GM18858 (cell line): ENCODE data around the gene FOXP1.
"Not testable (repeated sequence)": the region's sequence is repeated elsewhere in the genome, so short reads cannot be mapped to it uniquely, and the experiment has no call there.

Experiments used
- ATAC-seq: cut with Tn5 transposase; IDR thresholded peaks from one replicate; pipeline ENCODE4 v1.9.1; 2021; ENCODE audit not compliant: unreplicated experiment

FOXP1 gene

DNA sequence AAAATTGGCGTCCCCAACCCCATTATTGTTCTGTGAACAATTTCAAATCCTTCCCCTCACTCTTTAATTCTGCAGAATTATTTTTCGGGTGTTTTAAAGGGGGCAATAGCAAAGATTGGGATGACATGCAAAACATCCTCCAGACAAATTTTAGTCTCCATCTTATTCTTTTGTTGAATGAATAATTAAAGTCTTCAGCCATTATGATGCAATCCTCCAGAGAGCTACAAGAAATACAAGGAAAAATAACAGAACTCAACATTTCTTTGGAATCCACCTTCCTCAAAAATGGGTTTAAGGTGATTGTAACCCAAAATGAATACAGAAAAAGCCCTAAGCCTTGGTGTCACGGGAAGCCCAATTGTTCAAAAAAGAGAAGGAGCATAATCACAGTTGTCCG, 49.9 kb downstream of the FOXP1 start:
- ATAC-seq, result no peak

DNA sequence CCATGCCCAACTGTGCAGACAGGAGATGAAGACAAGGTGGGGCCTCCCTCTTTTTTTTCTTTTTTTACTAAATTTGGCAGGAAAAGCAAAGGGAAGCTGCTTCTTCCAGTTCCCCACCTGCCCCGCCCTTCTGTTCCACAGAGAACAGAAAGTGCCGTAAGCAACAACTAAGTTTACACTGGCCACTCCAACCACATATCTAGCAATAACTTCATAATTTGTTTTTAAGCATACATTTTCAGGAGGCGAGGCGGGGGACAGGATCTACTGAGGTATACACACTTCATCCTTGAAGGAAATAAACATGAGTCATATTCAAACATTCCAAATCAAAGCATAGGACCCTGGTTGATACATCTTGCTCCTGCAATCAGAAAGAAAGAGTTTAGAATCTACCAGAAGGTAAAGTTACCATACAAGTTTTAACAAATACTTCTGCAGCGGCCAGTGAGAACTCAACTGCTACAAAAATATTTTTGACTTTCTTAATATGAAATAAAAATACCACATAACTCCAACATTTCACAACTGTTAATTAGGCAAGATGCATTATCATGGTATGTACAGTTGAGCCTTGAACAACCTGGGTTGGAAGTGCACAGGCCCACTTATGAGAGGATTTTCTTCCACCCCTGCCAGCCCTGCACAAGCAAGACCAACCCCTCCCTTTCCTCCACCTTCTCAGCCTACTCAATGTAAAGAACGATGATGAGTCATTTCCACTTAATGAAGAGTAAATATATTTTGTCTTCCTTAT, 50.7 kb downstream of the FOXP1 start:
- ATAC-seq, result no peak

DNA sequence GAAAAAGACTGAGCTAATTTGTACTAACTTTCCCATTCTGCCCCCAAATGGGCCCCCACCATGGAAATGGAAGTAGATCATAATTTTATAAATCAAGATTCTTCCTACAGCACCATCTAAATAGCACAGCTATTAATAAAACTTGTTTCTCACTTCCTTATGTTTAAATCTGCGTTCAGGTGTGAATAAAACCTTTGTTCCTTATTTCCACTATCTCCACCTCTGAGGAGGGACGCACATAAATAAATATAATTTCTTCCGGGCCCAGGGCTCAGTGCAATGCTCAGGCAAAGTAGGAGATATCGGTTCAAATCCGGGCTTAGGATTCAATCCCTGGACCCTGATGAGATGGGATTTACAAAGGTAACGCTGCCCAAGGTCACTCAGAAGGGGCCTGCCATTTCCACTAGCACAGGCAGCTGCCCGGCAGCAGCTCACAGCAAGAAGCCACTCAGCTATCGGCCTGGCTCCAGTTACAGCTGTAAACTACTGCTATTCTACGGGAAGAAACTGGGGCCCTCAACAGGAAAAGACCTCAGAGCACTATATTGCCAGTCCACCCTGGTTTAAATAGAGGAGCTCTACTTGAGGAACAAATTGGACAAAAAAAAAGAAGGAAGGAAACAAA, 52.5 kb downstream of the FOXP1 start:
- no peak for ATAC-seq

DNA sequence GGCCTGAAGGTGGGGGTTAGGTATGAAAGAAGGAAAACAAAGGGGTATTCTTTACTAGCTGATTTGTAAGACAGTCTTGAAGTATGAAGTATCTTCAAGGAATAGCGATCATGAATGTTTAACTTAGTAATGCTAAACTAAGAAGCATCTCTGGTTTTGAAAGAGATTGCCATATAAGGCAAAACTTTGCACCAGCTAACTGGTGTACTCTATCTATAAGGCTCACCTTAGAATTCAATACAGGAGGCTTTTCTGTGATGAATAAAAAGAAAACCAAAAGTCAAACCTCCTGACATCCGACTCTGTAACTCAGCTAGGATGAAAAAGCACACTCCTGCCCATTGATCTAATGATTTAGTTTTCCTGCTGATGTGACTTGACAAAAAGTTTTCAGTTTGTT, 54.7 kb downstream of the FOXP1 start:
- ATAC-seq, result no peak

DNA sequence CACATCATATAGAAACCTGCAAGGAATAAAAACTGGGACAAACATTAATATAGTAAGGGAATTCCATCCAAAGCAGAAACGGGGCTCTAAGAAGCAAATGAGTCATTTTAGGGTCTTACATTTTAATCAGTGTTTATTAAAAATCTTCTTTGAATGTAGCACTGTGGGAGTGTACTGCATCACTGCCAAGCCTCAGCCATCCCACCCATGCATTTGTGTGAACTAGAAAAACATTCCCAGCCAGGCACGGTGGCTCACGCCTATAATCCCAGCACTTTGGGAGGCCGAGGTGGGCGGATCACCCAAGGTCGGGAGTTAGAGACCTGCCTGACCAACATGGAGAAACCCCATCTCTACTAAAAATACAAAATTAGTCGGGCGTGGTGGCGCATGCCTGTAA, 57.1 kb downstream of the FOXP1 start:
- ATAC-seq, result not testable (repeated sequence)

DNA sequence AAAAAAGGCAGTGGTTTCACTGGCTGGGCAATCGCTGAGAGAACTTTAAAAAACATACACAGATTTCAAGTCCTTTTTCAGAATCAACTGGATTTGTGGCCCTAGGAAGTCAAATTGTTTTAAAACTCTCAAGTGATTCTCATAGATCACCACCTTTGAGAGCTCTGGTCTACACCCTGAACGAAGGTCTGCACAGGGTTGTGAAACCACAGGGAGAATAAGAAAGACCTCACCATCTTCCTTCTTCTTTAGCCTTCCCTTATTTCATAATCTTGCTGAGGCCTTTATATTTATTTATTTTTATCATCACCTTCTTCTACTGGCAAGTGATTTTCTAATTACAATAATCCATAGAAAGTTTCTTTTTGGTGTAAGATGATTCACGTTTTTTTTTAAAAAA, 58.1 kb downstream of the FOXP1 start:
- ATAC-seq, result no peak

DNA sequence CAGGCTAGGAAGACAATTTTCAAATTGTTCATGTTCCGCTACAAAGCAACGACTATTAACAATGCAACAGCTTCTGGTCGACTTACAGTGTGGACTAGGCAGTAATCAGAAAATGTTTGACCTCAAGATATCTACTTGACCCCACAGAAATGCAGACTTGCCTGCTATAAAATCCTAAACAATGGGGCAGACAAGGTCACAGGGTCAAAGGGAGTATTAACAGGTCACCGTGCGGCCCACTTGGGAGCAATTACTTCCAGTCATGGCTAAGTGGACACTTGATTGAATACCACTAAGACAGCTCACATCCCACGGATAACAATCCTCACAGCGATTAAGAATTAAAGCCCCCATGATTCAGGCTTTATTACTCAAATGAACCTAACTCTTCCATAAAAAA, 58.9 kb downstream of the FOXP1 start:
- no peak for ATAC-seq

DNA sequence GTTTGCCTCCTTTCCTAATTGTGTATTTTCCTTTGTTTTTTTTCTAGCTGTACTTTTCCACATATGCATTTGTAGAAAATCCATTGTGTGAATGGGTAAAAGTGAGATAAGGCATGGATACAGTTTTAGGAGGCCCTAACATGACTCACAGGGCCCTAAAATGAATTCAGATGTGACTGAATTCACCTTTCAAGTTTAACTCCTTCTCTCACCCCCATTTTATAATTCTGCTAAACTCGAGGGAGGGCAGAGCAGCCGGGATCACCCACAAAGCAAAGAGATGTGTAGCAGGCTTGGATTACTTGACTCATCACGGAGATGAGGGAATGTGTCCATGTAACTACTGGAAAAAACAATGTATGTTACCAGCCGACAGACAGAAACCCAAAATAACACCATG, 59.9 kb downstream of the FOXP1 start:
- ATAC-seq, result no peak

DNA sequence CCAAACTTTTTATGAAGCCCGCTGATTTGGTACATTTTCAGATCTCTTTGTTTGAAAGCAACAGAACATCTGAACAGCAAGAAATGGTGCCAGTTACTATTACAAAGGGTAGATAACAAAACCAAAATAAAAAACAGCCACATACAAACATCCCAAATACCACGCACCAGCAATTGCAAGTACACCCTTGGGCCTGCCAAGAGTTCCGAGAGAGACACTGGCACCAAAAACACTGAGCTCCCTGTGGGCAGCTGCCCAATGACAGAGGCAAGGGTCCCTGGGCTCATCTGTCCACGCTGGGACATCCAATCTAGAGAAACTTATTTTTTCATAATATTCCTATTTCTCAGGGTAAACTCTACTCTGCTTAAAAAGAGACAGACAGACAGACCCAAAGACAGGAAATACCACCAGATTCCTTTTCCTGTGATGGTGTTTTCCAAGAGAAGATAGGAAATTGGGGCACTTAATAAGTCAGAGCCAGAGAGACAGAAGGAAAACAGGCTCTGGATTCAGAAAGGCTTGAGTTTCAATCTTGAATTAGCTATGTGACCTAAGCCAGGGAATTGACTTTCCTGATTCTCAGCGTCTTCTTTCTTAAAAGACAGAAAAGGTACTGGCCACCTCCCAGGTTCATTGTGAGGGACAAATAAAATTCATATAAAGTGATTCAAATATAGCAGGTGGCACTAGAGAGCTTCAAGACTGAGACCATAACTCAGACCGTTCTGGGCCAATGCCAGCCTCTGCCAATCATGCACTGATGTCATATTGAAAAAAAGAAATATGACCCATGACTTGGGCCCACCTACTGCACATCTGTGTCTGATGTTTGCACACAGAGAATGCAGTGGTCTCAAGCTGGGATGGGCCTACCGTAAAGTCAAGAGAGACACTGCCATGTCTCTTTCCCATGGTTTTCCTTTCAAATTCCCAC, 61.3 kb downstream of the FOXP1 start:
- ATAC-seq, result no peak

DNA sequence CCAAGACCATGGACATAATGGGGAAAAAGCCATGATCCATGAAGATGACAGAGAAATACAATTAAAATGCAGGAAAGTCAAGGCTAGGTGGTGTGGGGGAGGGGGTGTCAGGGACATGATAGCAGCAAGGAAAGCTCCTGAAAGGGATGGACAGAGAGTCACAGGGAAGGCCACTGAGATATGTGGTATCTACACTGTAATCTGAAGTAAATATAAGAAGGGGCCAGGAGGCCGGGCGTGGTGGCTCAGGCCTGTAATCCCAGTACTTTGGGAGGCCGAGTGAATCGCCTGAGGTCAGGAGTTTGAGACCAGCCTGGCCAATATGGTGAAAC, 62.5 kb downstream of the FOXP1 start:
- no peak for ATAC-seq

DNA sequence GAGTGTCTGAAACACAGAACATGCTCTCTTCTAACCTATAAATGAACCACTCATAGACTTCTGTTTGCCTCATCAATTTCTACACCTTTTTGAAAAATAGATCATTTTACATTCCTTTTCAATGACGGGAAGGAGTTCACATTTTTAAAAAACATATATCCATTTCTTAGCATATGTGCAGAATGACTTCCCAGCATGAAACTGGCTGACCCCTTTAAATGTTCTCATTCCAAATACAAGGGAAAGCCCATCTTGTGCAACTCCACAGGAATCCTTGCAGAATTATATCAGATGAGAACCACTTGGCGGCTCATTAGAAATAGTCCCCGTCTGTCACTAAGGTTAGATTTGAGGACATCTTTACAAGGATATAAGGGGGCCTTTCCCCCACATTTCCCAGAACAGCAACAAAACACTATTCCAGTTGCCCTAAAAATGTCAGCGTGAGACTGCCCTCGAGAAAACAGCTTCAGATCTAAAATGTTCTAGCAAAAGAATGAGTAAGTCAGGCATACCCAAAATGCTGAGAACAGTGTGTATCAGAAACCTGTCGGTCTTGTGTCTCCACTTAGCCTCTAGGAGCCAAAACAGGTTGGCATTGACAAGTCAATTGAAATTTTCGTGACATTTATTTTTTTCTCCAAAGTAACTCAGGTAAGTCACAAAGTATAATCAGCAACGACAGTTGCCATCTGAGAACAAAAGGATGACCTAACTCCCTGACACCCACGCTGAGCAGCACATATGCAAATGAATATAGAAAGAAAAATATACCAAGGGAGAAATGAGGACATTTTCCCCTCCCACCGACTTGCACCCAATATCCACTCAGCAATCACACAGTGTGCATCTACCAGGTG, 63.1 kb downstream of the FOXP1 start:
- no peak for ATAC-seq

DNA sequence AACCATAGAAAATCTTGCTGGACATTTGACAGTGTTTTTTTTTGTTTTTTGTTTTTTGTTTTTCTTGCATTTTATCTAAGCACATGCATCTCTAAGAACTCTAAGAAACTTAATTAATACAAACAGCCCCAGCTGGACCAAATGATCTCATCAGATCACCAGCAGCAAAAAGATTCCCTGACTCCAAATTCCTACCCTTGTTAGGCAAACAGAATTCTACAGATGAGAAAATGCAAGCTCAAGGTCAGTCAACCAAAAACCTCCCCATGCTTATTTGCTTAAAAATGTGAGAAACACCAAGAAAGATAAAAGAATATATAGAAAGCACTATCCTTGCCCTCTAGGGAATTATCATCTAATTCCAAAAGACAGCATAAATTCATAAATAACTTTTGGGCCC, 65.4 kb downstream of the FOXP1 start:
- ATAC-seq, result no peak

DNA sequence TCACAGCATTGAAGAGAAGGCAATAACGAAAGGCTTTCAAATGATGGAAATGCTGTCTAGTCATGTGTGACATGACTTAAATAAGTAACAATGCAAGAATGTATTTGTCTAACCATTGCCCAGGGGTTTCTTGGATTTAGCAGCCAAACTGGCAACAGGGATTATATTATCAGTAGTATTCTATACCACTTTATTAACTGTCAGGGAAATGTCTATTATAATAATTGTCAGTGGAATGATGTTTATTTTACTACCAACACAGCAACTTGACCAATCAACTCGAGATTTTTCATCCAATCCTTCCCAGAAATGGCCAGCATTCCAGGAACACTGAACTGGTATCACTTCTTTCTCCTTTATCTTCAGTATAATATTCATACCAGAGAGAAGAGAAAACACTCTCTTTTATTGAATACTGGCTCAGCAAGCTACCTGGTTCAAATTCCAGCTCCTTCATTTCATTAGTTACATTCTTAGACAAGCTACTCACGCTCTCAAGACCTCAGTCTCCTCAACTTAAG, 66.2 kb downstream of the FOXP1 start:
- no peak for ATAC-seq

DNA sequence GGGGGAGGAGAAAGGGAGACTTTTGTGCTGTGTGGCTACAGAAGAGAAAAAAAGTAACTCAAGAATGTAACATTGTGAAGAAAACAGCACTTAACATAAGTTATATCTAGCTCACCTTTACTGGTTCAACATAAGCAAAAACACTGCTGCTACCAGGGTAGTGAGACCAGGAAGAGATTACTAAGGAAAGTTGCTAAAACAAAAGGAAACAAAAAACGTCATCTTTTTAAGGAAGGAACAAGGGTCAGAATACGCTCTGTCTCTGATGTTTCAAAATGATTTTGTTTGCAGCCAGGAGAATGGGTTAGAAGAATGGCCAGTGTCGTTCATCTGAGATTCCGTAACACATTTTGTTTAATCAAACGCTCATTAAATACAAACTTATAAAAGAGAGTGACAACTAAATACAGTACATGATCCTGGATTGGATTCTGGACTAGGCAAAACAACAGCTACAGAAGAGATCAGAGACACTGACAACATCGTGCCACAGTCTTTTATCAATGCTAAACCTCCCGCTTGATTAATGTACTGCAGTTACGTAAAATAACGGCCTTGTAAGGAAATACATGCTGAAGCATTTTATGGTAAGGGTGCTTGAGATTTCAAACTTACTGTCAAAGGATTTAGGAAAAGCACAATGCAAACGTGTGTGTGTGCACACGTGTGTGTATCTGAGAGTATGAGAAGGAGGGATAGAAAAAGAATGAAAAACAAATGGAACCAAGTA, 67.7 kb downstream of the FOXP1 start:
- no peak for ATAC-seq

DNA sequence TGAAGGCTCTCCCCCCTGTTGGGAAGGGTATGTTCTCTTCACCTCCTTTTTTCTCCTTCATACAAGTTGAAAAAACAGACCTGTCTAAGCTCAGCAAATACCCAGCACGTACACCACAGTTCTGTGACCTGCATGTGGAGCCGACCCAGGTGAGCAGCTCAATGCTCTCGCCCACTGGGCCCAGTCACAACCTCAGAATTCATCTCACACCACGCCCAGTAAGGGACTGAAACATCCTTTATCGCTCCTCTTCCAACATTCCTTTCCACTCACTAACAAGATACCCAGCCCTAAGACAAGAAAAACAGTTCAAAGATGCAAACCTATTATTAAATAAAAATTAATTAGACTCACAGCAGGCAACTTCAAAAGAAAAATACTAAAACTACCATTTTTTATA, 68.9 kb downstream of the FOXP1 start:
- no peak for ATAC-seq

DNA sequence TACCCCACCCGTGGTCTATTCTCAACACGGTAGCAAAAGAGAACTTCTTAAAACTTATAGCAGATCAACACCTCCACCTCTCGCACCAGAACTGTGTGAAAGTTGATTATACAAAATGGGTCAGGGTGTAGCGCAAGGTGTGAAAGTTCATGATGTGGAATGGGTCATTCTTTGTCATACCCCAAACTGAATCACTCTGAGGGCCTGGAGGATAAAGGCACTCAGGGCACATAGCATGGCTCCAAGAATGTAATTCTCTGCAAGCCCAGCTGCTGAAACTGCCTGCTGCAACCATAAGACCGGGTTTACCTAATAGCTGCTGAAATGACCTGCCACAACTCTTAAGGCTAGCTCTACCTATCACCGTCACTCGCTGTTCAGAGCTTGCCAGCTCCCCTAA, 70.0 kb downstream of the FOXP1 start:
- ATAC-seq, result no peak

DNA sequence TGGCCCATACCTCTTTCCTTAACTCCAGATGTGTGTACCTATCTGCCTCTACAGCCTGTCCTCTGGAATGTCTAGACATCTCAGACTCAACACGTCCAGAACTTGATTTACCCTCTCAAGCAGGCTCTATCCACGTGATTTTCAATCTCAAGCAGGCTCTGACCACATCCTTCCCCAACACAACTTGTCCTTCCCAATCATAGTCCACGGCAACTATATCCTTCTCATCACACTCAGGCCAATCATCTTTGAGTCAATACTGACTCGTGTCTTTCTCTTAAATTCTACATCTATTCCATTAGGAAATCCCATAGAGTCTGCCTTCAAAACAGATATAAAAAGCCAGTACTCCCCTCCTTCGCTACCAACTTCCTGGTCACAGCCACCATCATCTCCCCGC, 70.4 kb downstream of the FOXP1 start:
- no peak for ATAC-seq

DNA sequence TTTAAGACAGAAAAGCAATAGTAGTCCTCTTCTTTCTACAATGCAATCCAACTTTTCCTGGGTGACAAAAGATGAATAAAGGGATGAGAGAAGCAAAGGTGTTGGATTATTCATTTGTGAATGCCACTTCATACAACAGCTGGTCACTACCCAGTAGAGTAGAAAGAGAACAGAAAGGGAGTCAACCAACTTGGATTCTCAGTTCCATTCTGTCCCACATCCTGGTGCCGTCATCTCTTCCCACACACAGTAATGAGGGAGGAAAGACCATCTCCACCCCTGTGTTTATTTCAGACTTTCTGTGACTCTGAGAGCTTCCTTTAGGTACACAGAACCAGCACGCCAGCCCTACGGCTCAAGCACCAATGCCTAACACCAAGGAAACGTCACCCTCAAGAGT, 71.0 kb downstream of the FOXP1 start:
- ATAC-seq, result no peak

DNA sequence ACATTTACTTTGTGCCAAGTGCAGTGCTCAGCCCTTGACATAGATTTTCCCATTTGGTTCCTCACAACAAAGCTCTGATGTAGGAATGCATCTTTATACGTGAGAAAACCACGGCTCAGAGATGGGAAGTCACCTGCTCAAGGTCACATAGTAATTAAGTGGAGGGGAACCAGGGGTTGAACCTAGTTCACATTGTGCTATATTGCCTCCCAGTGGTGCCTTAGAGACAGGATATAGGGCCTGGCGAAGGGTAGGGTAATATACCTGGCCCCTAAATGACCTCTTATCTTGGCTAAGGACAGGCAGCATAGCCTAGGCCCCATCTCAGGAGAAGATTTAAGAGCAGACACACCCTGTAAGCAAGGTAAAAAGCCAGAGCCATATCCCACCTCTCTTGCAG, 71.5 kb downstream of the FOXP1 start:
- ATAC-seq, result no peak

DNA sequence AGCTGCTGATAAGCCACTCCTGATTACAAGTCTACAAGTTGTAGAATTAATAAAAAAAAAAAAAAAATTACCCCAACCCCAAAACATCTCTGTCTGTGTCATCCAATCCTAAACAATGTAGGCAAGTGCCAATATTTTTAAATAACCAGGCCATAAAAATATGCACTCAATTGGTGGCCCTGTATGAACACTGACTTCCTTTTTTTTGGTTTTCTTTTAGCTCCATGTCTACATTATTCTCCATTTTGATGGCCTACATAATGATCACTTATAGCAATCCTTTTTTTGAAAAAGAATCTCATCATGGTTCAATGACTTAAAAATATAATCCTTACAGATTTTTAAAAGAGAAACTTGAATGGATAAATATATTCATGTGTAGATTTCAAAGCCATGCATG, 72.1 kb downstream of the FOXP1 start:
- no peak for ATAC-seq
